Esophagus squamous epithelium (tissue), 5 donors: ENCODE measurements around the gene SNAP29. TPM values are rescaled to one million over a fixed set of nuclear protein-coding genes. Genes with fewer than 3 reads are reported as not detected.

Experiments used
- DNase-seq: peaks from one replicate; lab custom pipeline; 2025; lab: John Stamatoyannopoulos, UW
- H3K27ac ChIP-seq, 4 donors: fragments of 200-600 bp; sonication (generic); one replicate each; pipeline ENCODE4 v1.5.1; 2016 to 2019; ENCODE audit warnings: mild to moderate bottlenecking in 1 of 4
- H3K27me3 ChIP-seq, 4 donors: fragments of 200-600 bp; sonication (generic); 1 replicate in 3 of 4; 2 replicates in 1 of 4; pipeline versions ENCODE4 v1.5.1 to v1.6.0; 2017 to 2021; ENCODE audit warnings: antibody characterized with exemption in 1 of 4
- H3K36me3 ChIP-seq, 3 donors: fragments of 200-600 bp; sonication (generic); one replicate each; pipeline ENCODE4 v1.5.1; 2016 to 2019
- H3K4me1 ChIP-seq, 3 donors: fragments of 200-600 bp; sonication (generic); one replicate each; pipeline ENCODE4 v1.5.1; 2017 to 2019
- H3K4me3 ChIP-seq, 4 donors: fragments of 200-600 bp; sonication (generic); 1 replicate in 3 of 4; 2 replicates in 1 of 4; pipeline ENCODE4 v1.5.1; 2016 to 2019; ENCODE audit warnings: mild to moderate bottlenecking in 2 of 4, moderate library complexity in 1 of 4
- H3K9me3 ChIP-seq, 3 donors: fragments of 200-600 bp; sonication (generic); one replicate each; pipeline ENCODE4 v1.5.1; 2016 to 2019
- CTCF ChIP-seq, 6 experiments: fragments of 450-650 bp in 4 of 6; fragments of 200-600 bp in 2 of 6; sonication (generic) in 2 of 6; IDR thresholded peaks; one replicate each; pipeline ENCODE4 v1.5.1; 2016 to 2019; ENCODE audit warnings: antibody characterized with exemption in 6 of 6, mild to moderate bottlenecking in 4 of 6, moderate library complexity in 4 of 6
- POLR2A ChIP-seq, 4 donors: fragments of 450-650 bp; IDR thresholded peaks; one replicate each; pipeline ENCODE4 v1.6.1; 2017; ENCODE audit warnings: antibody characterized with exemption in 4 of 4, mild to moderate bottlenecking in 4 of 4, moderate library complexity in 3 of 4
- WGBS, 2 donors: methylation state at CpG; one replicate each; pipeline ENCODE4 v1.1.5; 2018; 5-methylcytosine and 5-hydroxymethylcytosine counted together
- intact Hi-C: fragments of 100-400 bp; cut with DNase I; formaldehyde crosslinking; loops from one replicate; pipeline ENCODE4 v1.15.0; 2022
- total RNA-seq, 4 donors: library from RNA; depleted of rRNA; stranded (reverse); fragments of >200 nt; gene quantifications; one replicate each; pipeline ENCODE4 v1.1.0, GENCODE V29; 2016
- donor health status: DM: yes; HTN: yes; CAD: no.

The SNAP29 gene
- total RNA-seq, 4 donors from 2014 or later, result 13.0 to 19.6 (median 17.1) TPM

GRCh38 chr22:20853236-20853660, 5.6 kb upstream of the SNAP29 start:
- intact Hi-C loops, result no loop called here
- Histone ChIP-seq H3K36me3 (no peaks in the 10 kb centered on the region), H3K4me3 (no peak overlapping the region), H3K27ac (no peak overlapping the region), H3K4me1 (peaks cover 14 to 58% (median 21%) of the 10 kb centered on the region in 3 donors), H3K27me3 (no peaks in the 10 kb centered on the region), H3K9me3 (no peaks in the 10 kb centered on the region)
- TF ChIP-seq POLR2A (IDR thresholded peaks at IDR 0.05) (no peak), CTCF (IDR thresholded peaks at IDR 0.05) (no peak)
- 81 to 93% methylated on average over 3 of the region's 3 CpGs for WGBS, 2 donors
- no peak for DNase-seq

GRCh38 chr22:20857247-20857643, 1.6 kb upstream of the SNAP29 start:
- Histone ChIP-seq H3K27ac (peak overlapping the region in 3 of 4 donors; percentile 25 to 96 (median 91)), H3K36me3 (peaks cover 0 to 13% (median 0%) of the 10 kb centered on the region in 3 donors), H3K9me3 (no peaks in the 10 kb centered on the region), H3K4me1 (peaks cover 24 to 83% (median 35%) of the 10 kb centered on the region in 3 donors), H3K4me3 (peak overlapping the region in 3 of 4 donors; percentile 91 to 99 (median 93)), H3K27me3 (no peaks in the 10 kb centered on the region)
- DNase-seq, result no peak
- no peak for TF ChIP-seq CTCF (IDR thresholded peaks at IDR 0.05)
- TF ChIP-seq POLR2A (IDR thresholded peaks at IDR 0.05), result no peak
- intact Hi-C loops, result no loop called here
- WGBS, 2 donors, result 45 to 64% methylated on average over 6 to 7 of the region's 7 CpGs

- TF ChIP-seq POLR2A (IDR thresholded peaks at IDR 0.05), result no peak
- TF ChIP-seq CTCF (IDR thresholded peaks at IDR 0.05), result no peak
- Histone ChIP-seq H3K4me3 (peak overlapping the region; percentile 91 to 99 (median 94)), H3K27ac (peak overlapping the region; percentile 91 to 96 (median 94)), H3K4me1 (peaks cover 24 to 83% (median 39%) of the 10 kb centered on the region in 3 donors), H3K36me3 (peaks cover 0 to 20% (median 0%) of the 10 kb centered on the region in 3 donors), H3K9me3 (no peaks in the 10 kb centered on the region), H3K27me3 (no peaks in the 10 kb centered on the region)
- intact Hi-C loops, result no loop called here
- 1% methylated on average over 19 of the region's 38 CpGs for WGBS, 2 donors
- DNase-seq, result peak; percentile 46
Measured at GRCh38 chr22:20857838-20858614, 781 bp upstream of the SNAP29 start.

GRCh38 chr22:20859615-20860014, 808 bp downstream of the SNAP29 start:
- DNase-seq, result no peak
- 19 to 29% methylated on average over 6 to 8 of the region's 8 CpGs for WGBS, 2 donors
- intact Hi-C loops, result loop anchor here (10.0 kb wide), 2 partner anchors 55 to 65 kb away; partner anchors contain the start of gene CRKL
- Histone ChIP-seq H3K27me3 (no peaks in the 10 kb centered on the region), H3K9me3 (no peaks in the 10 kb centered on the region), H3K36me3 (peaks cover 0 to 36% (median 0%) of the 10 kb centered on the region in 3 donors), H3K27ac (peak overlapping the region; percentile 92 to 96 (median 95)), H3K4me1 (peaks cover 24 to 73% (median 43%) of the 10 kb centered on the region in 3 donors), H3K4me3 (peak overlapping the region; percentile 91 to 99 (median 94))
- TF ChIP-seq CTCF (IDR thresholded peaks at IDR 0.05) (no peak), POLR2A (IDR thresholded peaks at IDR 0.05) (no peak)

GRCh38 chr22:20862540-20862939, 3.7 kb downstream of the SNAP29 start:
- H3K4me3 ChIP-seq, result no peak overlapping the region
- no peaks in the 10 kb centered on the region for H3K27me3 ChIP-seq
- WGBS, 2 donors, result 81 to 96% methylated on average over 2 of the region's 2 CpGs
- TF ChIP-seq CTCF (IDR thresholded peaks at IDR 0.05) (no peak), POLR2A (IDR thresholded peaks at IDR 0.05) (no peak)
- no peak overlapping the region for H3K27ac ChIP-seq
- peaks cover 18 to 67% (median 29%) of the 10 kb centered on the region in 3 donors for H3K4me1 ChIP-seq
- no peak for DNase-seq
- peaks cover 0 to 58% (median 0%) of the 10 kb centered on the region in 3 donors for H3K36me3 ChIP-seq
- intact Hi-C loops, result loop anchor here (10.0 kb wide), 2 partner anchors 52 to 68 kb away; partner anchors contain the start of gene CRKL
- no peaks in the 10 kb centered on the region for H3K9me3 ChIP-seq
